Measurements from ENCODE around the gene IL4R. TPM values are rescaled to one million over a fixed set of nuclear protein-coding genes. Genes with fewer than 3 reads are reported as not detected.
A peak's percentile ranks its signal among the peaks of the same experiment; 100 is the strongest.

The IL4R gene
- total RNA-seq, 1 donor from 2014 or later: 64.1 TPM

DNA sequence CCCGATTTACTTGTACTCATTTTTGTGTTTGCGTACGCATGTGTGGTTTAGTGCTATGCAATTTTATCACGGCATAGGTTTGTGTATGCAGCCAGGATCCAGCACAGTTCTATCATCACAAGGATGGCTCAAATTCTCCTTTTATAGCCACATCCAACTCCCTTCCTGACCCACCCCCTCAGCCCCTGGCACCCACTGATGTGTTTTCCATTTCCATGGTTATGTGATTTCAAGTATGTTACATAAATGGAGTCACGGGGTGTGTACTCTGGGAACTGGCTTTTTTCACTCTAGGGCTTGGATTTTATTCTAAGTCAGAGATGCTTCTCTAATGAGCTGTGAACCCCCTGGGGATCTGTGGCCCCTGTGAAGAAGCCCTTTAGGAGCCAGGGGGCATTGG is 16.8 kb downstream of the IL4R start:
- DNase-seq (ENCODE audit: extremely low spot score in 2 of 2): no peak
- Histone ChIP-seq H3K27me3 (no peaks in the 10 kb centered on the region), H3K9me3 (no peaks in the 10 kb centered on the region), H3K4me1 (peaks cover 71% of the 10 kb centered on the region), H3K27ac (peak overlapping the region; percentile 93), H3K4me3 (no peak overlapping the region), H3K36me3 (peaks cover 0 to 25% of the 10 kb centered on the region in 2 donors)
- TF ChIP-seq POLR2AphosphoS5 (IDR thresholded peaks at IDR 0.05; ENCODE audit: insufficient read depth in 1 of 2, low read depth in 1 of 2) (peak; percentile 35 to 97), POLR2A (IDR thresholded peaks at IDR 0.05) (no peak)
- intact Hi-C loops (cut with DNase I): no loop called here

DNA sequence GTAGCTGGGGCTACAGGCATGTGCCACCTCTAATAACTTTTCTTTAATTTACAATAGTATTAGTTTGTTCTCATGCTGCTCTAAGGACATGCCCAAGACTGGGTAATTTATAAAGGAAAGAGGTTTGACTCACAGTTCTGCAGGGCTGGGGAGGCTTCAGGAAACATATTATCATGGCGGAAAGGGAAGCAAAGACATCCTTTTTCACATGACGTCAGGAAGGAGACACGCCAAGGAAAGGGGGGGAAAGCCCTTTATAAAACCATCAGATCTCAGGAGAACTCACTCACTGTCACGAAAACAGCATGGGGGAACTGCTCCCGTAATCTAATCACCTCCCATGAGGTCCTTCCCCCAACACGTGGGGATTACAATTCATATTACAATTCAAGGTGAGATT is 18.3 kb downstream of the IL4R start:
- intact Hi-C loops (cut with DNase I): no loop called here
- no peak overlapping the region for H3K4me3 ChIP-seq
- peaks cover 59% of the 10 kb centered on the region for H3K4me1 ChIP-seq
- TF ChIP-seq CTCF (IDR thresholded peaks at IDR 0.05) (no peak), POLR2A (IDR thresholded peaks at IDR 0.05) (no peak), POLR2AphosphoS5 (IDR thresholded peaks at IDR 0.05; ENCODE audit: insufficient read depth in 1 of 2, low read depth in 1 of 2) (peak in 1 of 2 donors; percentile 69)
- H3K27ac ChIP-seq: peak overlapping the region; percentile 93
- no peaks in the 10 kb centered on the region for H3K9me3 ChIP-seq
- no peaks in the 10 kb centered on the region for H3K27me3 ChIP-seq
- DNase-seq (ENCODE audit: extremely low spot score in 2 of 2): no peak
- peaks cover 0 to 30% of the 10 kb centered on the region in 2 donors for H3K36me3 ChIP-seq

DNA sequence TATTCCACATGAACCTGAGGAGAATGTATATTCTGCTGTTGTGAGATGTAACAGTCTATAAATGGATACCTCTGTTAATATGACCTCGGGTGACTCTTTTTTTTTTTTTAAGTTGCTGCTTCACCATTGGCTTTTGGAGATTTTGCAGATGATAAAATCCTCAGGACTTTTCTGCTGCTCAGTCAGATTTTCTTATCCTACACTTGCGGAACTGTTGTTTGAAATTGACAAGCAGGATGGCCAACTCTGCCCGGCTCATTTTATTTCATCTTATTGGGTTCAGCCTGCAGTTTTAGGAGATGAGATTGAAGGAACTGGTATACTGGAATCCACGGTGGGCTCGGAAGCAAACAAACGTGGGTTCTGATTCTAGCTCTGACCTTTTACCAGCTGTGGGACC is 19.3 kb downstream of the IL4R start:
- Histone ChIP-seq H3K4me1 (peaks cover 49% of the 10 kb centered on the region), H3K9me3 (no peaks in the 10 kb centered on the region), H3K27ac (peak overlapping the region; percentile 8), H3K27me3 (no peaks in the 10 kb centered on the region), H3K4me3 (no peak overlapping the region), H3K36me3 (peaks cover 0 to 36% of the 10 kb centered on the region in 2 donors)
- TF ChIP-seq CTCF (IDR thresholded peaks at IDR 0.05) (no peak), POLR2AphosphoS5 (IDR thresholded peaks at IDR 0.05; ENCODE audit: insufficient read depth in 1 of 2, low read depth in 1 of 2) (no peak), POLR2A (IDR thresholded peaks at IDR 0.05) (no peak)
- intact Hi-C loops (cut with DNase I): no loop called here
- DNase-seq (ENCODE audit: extremely low spot score in 2 of 2): no peak

GRCh38 chr16:27333549-27333948 is 19.8 kb downstream of the IL4R start:
- no peak for DNase-seq (ENCODE audit: extremely low spot score in 2 of 2)
- Histone ChIP-seq H3K36me3 (peaks cover 0 to 37% of the 10 kb centered on the region in 2 donors), H3K4me1 (peaks cover 45% of the 10 kb centered on the region), H3K4me3 (no peak overlapping the region), H3K27ac (peak overlapping the region; percentile 8), H3K9me3 (no peaks in the 10 kb centered on the region), H3K27me3 (no peaks in the 10 kb centered on the region)
- TF ChIP-seq CTCF (IDR thresholded peaks at IDR 0.05) (no peak), POLR2AphosphoS5 (IDR thresholded peaks at IDR 0.05; ENCODE audit: insufficient read depth in 1 of 2, low read depth in 1 of 2) (no peak), POLR2A (IDR thresholded peaks at IDR 0.05) (no peak)
- intact Hi-C loops (cut with DNase I): no loop called here

- no peak overlapping the region for H3K4me3 ChIP-seq
These were observed 20.5 kb downstream of the IL4R start for GRCh38 chr16:27334192-27334764.

More at GRCh38 chr16:27334192-27334764, 20.5 kb downstream of the IL4R start:
- peaks cover 40% of the 10 kb centered on the region for H3K4me1 ChIP-seq
- TF ChIP-seq POLR2A (IDR thresholded peaks at IDR 0.05) (no peak), CTCF (IDR thresholded peaks at IDR 0.05) (no peak), POLR2AphosphoS5 (IDR thresholded peaks at IDR 0.05; ENCODE audit: insufficient read depth in 1 of 2, low read depth in 1 of 2) (no peak)
- no peaks in the 10 kb centered on the region for H3K27me3 ChIP-seq
- no peak for DNase-seq (ENCODE audit: extremely low spot score in 2 of 2)
- H3K36me3 ChIP-seq: peaks cover 0 to 43% of the 10 kb centered on the region in 2 donors
- intact Hi-C loops (cut with DNase I): no loop called here
- H3K9me3 ChIP-seq: no peaks in the 10 kb centered on the region
- H3K27ac ChIP-seq: peak overlapping the region; percentile 18
